Esophagus (tissue), 2 donors: ENCODE measurements around the gene SIK3. TPM values are rescaled to one million over a fixed set of nuclear protein-coding genes. Genes with fewer than 3 reads are reported as not detected.

Experiments
- H3K27ac ChIP-seq, 2 donors: one replicate each; pipeline ENCODE4 v1.5.1; 2013; ENCODE audit warnings: low read depth in 2 of 2, mild to moderate bottlenecking in 2 of 2, inconsistent platforms in 1 of 2, low read length in 1 of 2, moderate library complexity in 1 of 2
- H3K27me3 ChIP-seq, 2 donors: one replicate each; pipeline ENCODE4 v1.6.1; 2013; ENCODE audit warnings: low read length in 2 of 2, control low read depth in 1 of 2, mild to moderate bottlenecking in 1 of 2; ENCODE audit not compliant: insufficient read depth in 2 of 2, control insufficient read depth in 1 of 2
- H3K36me3 ChIP-seq, 2 donors: one replicate each; pipeline ENCODE4 v1.6.1; 2013; ENCODE audit warnings: low read length in 1 of 2; ENCODE audit not compliant: control insufficient read depth in 2 of 2, insufficient read depth in 2 of 2
- H3K4me1 ChIP-seq, 2 donors: one replicate each; pipeline ENCODE4 v1.6.1; 2013; ENCODE audit warnings: low read length in 1 of 2; ENCODE audit not compliant: control insufficient read depth in 2 of 2, insufficient read depth in 2 of 2
- H3K4me3 ChIP-seq, 2 donors: one replicate each; pipeline ENCODE4 v1.5.1; 2013; ENCODE audit warnings: low read length in 2 of 2, mild to moderate bottlenecking in 2 of 2, low read depth in 1 of 2, moderate library complexity in 1 of 2
- H3K9me3 ChIP-seq, 2 donors: one replicate each; pipeline ENCODE4 v1.6.1; 2013; ENCODE audit warnings: mild to moderate bottlenecking in 2 of 2, low read depth in 1 of 2, low read length in 1 of 2, moderate library complexity in 1 of 2; ENCODE audit not compliant: control insufficient read depth in 2 of 2, insufficient read depth in 1 of 2
- WGBS, 2 donors: extraction: QIAGEN DNeasy Blood & Tissue Kit; methylation state at CpG; one replicate each; pipeline ENCODE4 v1.1.7; 2013; 5-methylcytosine and 5-hydroxymethylcytosine counted together
- polyA plus RNA-seq, 2 donors: library from polyadenylated mRNA; stranded (reverse); fragments of 200-250 nt; gene quantifications; one replicate each; pipeline ENCODE4 v1.2.3, GENCODE V29; 2013
- donor health status: healthy with polysubstance abuse.
- donor health status: Bipolar disorder and iron deficiency.

SIK3 gene
- polyA plus RNA-seq, 2 donors: 6.4 to 7.0 TPM

DNA sequence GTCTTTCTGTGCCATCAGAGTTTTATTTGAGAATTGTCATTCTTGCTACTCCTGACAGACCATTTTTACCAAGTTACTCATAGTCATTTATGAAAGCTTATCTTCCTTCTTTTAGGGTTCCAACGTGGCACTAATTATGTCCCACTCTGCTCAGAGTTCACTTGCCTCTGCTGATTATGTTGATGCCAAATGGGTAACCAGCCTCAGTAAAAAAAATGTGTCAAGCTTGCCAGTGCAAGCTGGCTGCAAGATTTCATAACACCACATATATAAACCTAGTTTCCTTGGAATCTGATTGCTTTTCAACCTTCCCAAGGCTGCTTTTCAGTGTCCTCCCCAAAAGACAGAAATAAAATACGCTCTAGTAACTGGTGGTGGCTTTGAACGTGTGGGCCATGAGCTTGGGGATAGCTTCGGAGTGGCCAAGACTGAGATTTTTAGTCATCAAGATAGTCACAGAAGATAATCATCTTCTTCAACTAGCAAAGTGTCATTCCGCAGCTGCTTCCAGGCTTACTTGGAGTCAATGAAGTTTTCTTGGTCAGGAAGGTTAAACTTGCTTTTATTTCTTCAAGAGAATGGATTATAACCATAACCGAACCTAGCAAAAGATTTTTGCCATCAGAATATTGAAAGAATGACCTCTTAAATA lies 231.3 kb downstream of the SIK3 start:
- Histone ChIP-seq H3K4me3 (no peak overlapping the region), H3K9me3 (no peaks in the 10 kb centered on the region), H3K27me3 (no peaks in the 10 kb centered on the region), H3K36me3 (peaks cover 19 to 41% of the 10 kb centered on the region in 2 donors), H3K27ac (no peak overlapping the region), H3K4me1 (no peaks in the 10 kb centered on the region)
- WGBS, 2 donors: 91 to 95% methylated on average over 6 of the region's 6 CpGs

GRCh38 chr11:116865696-116866095 lies 232.5 kb downstream of the SIK3 start:
- no peaks in the 10 kb centered on the region for H3K4me1 ChIP-seq
- H3K4me3 ChIP-seq: no peak overlapping the region
- H3K36me3 ChIP-seq: peaks cover 22 to 43% of the 10 kb centered on the region in 2 donors
- H3K27ac ChIP-seq: no peak overlapping the region
- H3K27me3 ChIP-seq: no peaks in the 10 kb centered on the region
- 83% methylated on average over 1 of the region's 1 CpG for WGBS, 2 donors
- no peaks in the 10 kb centered on the region for H3K9me3 ChIP-seq

GRCh38 chr11:116864531-116864930 lies 233.7 kb downstream of the SIK3 start:
- no peak overlapping the region for H3K27ac ChIP-seq
- no peak overlapping the region for H3K4me3 ChIP-seq
- no peaks in the 10 kb centered on the region for H3K9me3 ChIP-seq
- 88 to 94% methylated on average over 5 of the region's 5 CpGs for WGBS, 2 donors
- H3K4me1 ChIP-seq: no peaks in the 10 kb centered on the region
- H3K27me3 ChIP-seq: no peaks in the 10 kb centered on the region
- H3K36me3 ChIP-seq: peaks cover 22 to 41% of the 10 kb centered on the region in 2 donors

DNA sequence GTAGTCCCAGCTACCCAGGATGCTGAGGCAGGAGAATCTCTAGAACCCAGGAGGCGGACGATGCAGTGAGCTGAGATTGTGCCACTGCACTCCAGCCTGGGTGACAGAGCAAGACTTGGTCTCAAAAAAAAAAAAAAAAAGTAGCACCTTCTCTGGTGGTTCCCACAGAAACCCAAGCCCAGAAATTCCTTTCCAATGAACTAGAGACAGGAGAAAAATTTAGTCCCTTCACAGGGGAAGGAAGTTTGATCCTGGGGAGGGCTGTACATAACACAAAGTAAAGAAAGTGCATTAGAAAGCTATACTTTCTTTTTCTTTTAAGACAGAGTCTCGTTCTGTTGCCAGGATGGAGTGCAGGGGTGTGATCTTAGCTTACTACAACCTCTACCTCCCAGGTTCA lies 235.3 kb downstream of the SIK3 start:
- Histone ChIP-seq H3K36me3 (peaks cover 33 to 51% of the 10 kb centered on the region in 2 donors), H3K4me1 (no peaks in the 10 kb centered on the region), H3K27me3 (no peaks in the 10 kb centered on the region), H3K9me3 (no peaks in the 10 kb centered on the region), H3K4me3 (no peak overlapping the region), H3K27ac (no peak overlapping the region)
- WGBS, 2 donors: 92 to 93% methylated on average over 3 of the region's 3 CpGs

GRCh38 chr11:116862185-116862584 lies 236.0 kb downstream of the SIK3 start:
- H3K4me1 ChIP-seq: no peaks in the 10 kb centered on the region
- no peak overlapping the region for H3K4me3 ChIP-seq
- H3K9me3 ChIP-seq: no peaks in the 10 kb centered on the region
- 87 to 88% methylated on average over 3 of the region's 3 CpGs for WGBS, 2 donors
- peaks cover 31 to 49% of the 10 kb centered on the region in 2 donors for H3K36me3 ChIP-seq
- no peaks in the 10 kb centered on the region for H3K27me3 ChIP-seq
- no peak overlapping the region for H3K27ac ChIP-seq

GRCh38 chr11:116861539-116861938 lies 236.7 kb downstream of the SIK3 start:
- Histone ChIP-seq H3K4me1 (no peaks in the 10 kb centered on the region), H3K36me3 (peaks cover 27 to 44% of the 10 kb centered on the region in 2 donors), H3K27ac (no peak overlapping the region), H3K4me3 (no peak overlapping the region), H3K9me3 (no peaks in the 10 kb centered on the region), H3K27me3 (no peaks in the 10 kb centered on the region)
- 75 to 83% methylated on average over 1 of the region's 1 CpG for WGBS, 2 donors

DNA sequence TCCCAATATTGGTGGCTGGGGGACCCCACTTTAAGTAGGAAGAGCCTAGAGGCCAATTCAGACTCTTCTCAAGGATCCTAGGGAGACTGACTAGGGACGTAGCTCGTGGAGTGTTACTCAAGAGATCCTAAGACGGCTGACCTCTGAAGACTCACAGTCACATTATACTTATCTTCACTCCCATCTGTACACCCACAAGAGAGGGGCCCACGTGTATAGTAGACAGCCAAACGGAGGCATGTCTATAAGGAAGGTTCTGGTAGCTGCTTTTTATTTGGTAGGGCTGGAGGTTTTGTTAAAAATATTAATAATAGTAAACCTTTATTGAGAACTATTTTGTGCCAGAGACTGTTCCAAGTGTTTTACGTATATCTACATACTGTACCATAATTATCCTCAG lies 237.9 kb downstream of the SIK3 start:
- no peaks in the 10 kb centered on the region for H3K27me3 ChIP-seq

DNA sequence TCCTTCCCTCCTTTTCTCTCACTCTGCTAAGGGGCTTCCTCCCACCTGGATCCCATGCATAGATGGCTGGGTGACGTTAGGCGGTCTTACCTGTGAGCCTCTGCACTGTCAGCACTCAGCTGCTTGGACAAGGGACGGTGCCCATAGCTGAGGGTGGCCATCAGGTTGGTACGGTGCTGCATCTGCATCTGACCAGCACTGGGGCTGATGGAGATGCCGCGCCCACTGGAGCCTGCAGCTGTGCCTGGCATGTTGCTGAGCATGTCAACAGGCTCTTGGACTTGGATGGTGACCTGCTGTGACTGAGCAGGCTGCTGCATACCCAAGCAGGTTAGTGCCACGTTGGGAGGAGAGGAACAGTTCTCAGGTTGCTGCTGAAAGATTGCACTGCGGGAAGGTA lies 239.1 kb downstream of the SIK3 start:
- no peaks in the 10 kb centered on the region for H3K27me3 ChIP-seq
- 95 to 97% methylated on average over 8 of the region's 8 CpGs for WGBS, 2 donors

More for the DNA sequence above, 237.9 kb downstream of the SIK3 start:
- WGBS, 2 donors: 92 to 93% methylated on average over 6 of the region's 6 CpGs
- Histone ChIP-seq H3K9me3 (no peaks in the 10 kb centered on the region), H3K4me1 (no peaks in the 10 kb centered on the region), H3K36me3 (peaks cover 27 to 38% of the 10 kb centered on the region in 2 donors), H3K27ac (no peak overlapping the region), H3K4me3 (no peak overlapping the region)

GRCh38 chr11:116857936-116858335 lies 240.3 kb downstream of the SIK3 start:
- Histone ChIP-seq H3K4me1 (no peaks in the 10 kb centered on the region), H3K27me3 (no peaks in the 10 kb centered on the region), H3K4me3 (no peak overlapping the region), H3K9me3 (no peaks in the 10 kb centered on the region), H3K36me3 (peaks cover 21 to 28% of the 10 kb centered on the region in 2 donors), H3K27ac (no peak overlapping the region)
- WGBS, 2 donors: 82 to 87% methylated on average over 7 of the region's 7 CpGs

More for the DNA sequence above, 239.1 kb downstream of the SIK3 start:
- Histone ChIP-seq H3K4me3 (no peak overlapping the region), H3K4me1 (no peaks in the 10 kb centered on the region), H3K36me3 (peaks cover 23 to 33% of the 10 kb centered on the region in 2 donors), H3K27ac (no peak overlapping the region), H3K9me3 (no peaks in the 10 kb centered on the region)

DNA sequence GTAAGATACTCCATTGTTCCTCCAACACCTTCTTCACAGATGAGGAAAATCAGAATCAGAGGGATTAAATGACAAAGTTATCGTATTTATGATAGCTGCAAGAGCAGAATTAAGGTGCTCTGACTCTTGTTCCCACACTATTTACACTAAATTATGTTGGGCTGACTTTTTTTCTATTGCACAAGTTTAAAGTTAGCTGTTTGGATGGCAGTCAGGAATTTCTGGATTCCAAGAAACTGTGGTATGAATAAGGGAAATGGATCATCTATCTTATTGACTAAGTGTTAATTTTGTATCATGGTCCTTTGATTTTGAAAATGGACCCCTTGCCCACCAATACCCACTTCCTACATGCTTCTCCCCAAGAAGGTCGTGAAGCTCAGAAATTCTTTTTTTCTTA lies 240.9 kb downstream of the SIK3 start:
- no peak overlapping the region for H3K27ac ChIP-seq
- H3K27me3 ChIP-seq: no peaks in the 10 kb centered on the region
- H3K4me3 ChIP-seq: no peak overlapping the region
- H3K9me3 ChIP-seq: no peaks in the 10 kb centered on the region
- H3K36me3 ChIP-seq: peaks cover 21 to 25% of the 10 kb centered on the region in 2 donors
- H3K4me1 ChIP-seq: peaks cover 0 to 2% of the 10 kb centered on the region in 2 donors
- 89 to 91% methylated on average over 2 of the region's 2 CpGs for WGBS, 2 donors
